Mammary epithelial cell (primary cell): Measurements from ENCODE around the gene MLXIP.

Source experiments
- CTCF ChIP-seq, 2 donors: IDR thresholded peaks in 1 of 2; conservative IDR thresholded peaks in 1 of 2; 2 replicates each; pipeline ENCODE4 v1.5.1; 2011 to 2012; ENCODE audit warnings: inconsistent platforms in 2 of 2, low read length in 2 of 2, mild to moderate bottlenecking in 2 of 2, control low read depth in 1 of 2, low read depth in 1 of 2; ENCODE audit not compliant: insufficient read depth in 1 of 2; ENCODE audit errors: extremely low read depth in 1 of 2
- EZH2 ChIP-seq: IDR thresholded peaks from 2 replicates; pipeline ENCODE4 v1.6.1; 2012; ENCODE audit warnings: low read length, inconsistent platforms, borderline replicate concordance

- TF ChIP-seq CTCF (conservative IDR thresholded peaks at IDR 0.05 in 1 of 2, IDR thresholded peaks at IDR 0.05 in 1 of 2; ENCODE audit: extremely low read depth in 1 of 2, insufficient read depth in 1 of 2, low read depth in 1 of 2, low read length in 2 of 2), result no peak
- TF ChIP-seq EZH2, result no peak
Measured at GRCh38 chr12:122057007-122057735, 21.4 kb upstream of the MLXIP start.
